GM21526 (cell line): ENCODE data around the gene TUBA1B.
"Not testable (repeated sequence)": the region's sequence is repeated elsewhere in the genome, so short reads cannot be mapped to it uniquely, and the experiment has no call there.

Experiments
- ATAC-seq: cut with Tn5 transposase; IDR thresholded peaks from one replicate; pipeline ENCODE4 v1.9.1; 2021; ENCODE audit warnings: moderate library complexity; ENCODE audit not compliant: unreplicated experiment, low FRiP score

The TUBA1B gene

GRCh38 chr12:49127971-49128370, 3.2 kb downstream of the TUBA1B start:
- ATAC-seq: not testable (repeated sequence)

- no peak for ATAC-seq
Observed at GRCh38 chr12:49126852-49127763, 4.1 kb downstream of the TUBA1B start.

GRCh38 chr12:49121047-49121696, 10.0 kb downstream of the TUBA1B start:
- no peak for ATAC-seq

GRCh38 chr12:49111206-49111605, 20.0 kb downstream of the TUBA1B start:
- ATAC-seq: no peak

GRCh38 chr12:49110464-49111155, 20.6 kb downstream of the TUBA1B start, which contains the start of gene LMBR1L:
TSS of gene LMBR1L (minus strand) at chr12:49110847. CDS start at chr12:49110555, 292 bp downstream.
- ATAC-seq: peak; percentile 95

DNA sequence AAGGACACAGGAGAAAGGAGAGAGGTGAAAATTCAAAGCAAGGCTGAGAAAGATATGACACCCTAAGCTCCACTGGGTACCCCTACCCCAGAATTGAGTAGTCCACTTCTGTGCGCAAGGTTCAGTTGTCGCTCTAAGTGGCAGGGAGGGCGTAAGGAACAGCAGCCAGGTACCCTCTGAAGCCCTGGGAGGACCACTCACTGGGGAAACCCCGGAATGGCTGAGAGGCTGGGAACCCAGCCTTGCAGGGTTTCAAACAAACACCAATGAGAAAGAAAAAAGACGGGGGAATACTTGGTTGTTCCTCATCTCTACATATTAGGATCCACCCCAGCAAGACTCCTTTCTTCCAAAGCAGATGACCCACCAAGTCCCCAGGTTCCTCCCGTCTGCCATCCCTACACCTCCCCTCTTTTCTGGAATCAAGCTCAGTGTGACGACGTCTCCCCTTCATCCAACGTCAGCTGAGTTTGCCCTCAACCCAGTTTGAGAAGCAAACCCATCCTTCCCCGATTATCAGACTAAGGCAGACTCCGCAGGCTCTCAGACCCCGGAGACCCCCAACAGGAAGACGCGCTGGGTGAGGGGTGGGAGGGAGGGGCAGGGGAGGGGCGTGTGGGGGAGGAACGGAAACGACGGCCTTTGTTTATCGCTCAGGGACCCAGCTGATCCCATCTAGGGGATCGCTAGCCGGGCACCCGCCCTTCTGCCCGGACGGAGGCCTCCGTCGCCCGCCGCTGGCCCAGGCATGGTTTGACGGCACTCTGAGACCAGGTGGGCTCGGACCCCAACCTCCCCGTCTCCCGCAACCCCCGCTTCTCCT, 21.3 kb downstream of the TUBA1B start:
- no peak for ATAC-seq

- ATAC-seq: no peak
Observed at GRCh38 chr12:49108958-49109404, 22.2 kb downstream of the TUBA1B start.

GRCh38 chr12:49105504-49106084, 25.6 kb downstream of the TUBA1B start:
- ATAC-seq: no peak

GRCh38 chr12:49104822-49105221, 26.4 kb downstream of the TUBA1B start:
- ATAC-seq: no peak

- ATAC-seq: no peak
Observed at GRCh38 chr12:49100380-49100779, 30.8 kb downstream of the TUBA1B start.

DNA sequence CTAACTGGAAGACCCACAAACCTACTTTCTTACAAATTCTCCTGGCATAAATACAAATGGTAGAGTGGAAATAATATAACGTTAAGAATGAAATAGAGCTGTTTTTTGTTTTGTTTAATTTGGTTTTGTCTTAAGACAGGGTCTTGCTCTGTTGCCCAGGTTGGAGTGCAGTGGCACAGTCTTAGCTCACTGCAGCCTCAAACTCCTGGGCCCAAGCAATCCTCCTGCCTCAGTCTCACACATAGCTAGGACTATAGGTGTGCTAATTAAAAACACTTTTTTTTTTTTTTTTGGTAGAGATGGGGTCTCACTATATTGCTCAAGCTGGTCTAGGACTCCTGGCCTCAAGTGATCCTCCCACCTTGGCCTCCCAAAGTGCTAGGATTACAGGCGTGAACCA, 32.5 kb downstream of the TUBA1B start:
- no peak for ATAC-seq

DNA sequence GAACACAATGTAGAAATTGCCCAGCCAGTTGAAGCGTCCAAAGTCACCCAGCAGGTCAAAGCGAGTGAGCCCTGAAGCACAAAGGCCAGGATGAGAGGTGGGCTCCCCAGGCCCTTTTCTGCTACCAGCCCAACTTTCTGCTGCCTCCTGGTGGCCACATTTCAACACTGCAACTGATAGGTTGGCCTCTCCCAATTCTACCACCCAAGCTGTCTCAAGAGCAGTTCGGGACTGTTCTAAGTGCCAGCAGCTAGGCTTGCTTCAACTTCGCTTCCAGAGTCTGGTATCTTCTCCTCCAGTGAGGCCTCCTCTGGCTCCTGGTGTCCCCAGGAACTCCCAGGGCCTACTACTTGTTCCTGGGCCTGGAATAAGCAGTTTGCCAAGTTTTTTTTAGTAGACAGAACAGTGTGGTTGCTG, 33.2 kb downstream of the TUBA1B start:
- ATAC-seq: no peak

DNA sequence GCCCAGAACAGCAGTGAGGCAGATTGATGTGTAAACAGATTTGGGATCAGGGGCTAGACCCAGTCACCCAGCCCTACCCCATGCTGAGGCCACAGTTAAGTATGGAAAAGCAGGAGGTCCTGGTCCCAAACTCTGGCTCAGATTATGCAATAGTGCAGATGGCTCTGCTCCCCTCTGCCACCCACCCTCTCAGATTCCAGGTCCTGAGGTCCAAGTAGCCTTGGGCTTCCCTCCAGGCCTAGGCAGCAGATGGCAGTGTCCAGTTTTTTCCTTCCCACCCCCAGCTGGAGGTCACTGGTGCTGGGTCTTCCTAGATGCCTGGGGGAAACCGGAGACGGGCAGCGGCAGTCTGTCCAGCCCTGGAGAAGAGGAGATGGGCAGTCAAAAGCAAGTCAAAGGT, 33.8 kb downstream of the TUBA1B start:
- no peak for ATAC-seq

DNA sequence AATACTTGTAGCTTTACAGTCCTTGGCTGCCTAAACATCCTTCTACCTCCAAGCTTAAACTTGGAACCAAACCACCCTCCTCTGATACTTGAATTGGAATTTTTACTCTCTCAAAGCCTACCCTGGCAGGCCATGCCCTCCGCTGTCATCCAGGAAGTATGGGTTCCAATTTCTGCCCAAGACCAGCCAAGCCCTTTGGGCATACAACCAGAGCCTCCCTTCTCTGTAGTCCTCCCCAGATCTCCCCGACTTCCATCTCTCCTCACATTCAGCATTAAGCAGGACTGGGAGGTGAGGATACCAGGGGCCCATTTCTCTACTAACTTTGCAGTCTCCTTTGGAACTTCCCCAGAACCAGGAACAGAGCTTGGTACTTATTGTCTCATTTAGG, 36.2 kb downstream of the TUBA1B start:
- ATAC-seq: no peak

DNA sequence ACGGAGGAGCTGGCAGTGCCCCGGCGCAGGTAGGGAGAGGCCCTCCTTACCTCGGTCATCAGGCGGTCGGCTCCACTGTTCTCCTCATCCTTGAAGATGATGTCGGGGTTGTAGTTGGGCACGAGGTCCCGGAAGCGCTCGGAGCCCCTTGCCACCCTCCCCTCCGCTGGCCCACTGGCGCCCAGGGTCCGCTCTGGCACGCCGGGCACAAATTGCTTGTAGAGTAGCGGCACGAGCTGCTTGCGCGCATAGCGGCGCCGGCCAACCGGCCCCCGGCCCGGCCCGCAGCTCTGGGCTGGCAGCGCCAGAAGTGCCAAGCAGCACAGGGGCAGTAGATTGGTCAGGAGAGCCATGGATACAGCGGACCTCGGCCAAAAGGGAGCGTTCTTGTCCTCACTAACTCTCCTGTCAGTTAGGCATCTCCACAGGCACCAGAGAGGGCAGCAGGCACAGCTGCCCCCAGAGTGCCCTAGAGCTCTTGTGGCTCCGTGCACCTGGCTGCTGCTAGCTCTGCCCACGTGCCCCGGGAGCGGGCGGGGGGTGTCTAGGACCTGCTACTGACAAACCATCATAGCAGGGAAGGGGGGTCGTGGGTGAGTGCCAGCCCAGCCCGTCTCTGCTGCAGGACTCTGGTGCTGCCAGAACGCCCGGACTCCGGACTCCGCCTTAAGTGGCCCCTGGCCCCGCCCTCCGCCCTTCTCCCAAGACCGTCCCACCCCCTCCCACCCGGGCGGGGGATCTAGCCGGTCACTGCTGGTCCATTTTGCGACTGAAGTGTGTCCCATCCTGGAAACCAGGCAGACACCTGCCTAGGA, 36.8 kb downstream of the TUBA1B start, which contains the start of gene DHH:
Gene DHH, minus strand, starts transcription at position 642 of the 815 bp plus-strand sequence. Its CDS starts 289 bp downstream, at position 353.
- ATAC-seq: no peak

DNA sequence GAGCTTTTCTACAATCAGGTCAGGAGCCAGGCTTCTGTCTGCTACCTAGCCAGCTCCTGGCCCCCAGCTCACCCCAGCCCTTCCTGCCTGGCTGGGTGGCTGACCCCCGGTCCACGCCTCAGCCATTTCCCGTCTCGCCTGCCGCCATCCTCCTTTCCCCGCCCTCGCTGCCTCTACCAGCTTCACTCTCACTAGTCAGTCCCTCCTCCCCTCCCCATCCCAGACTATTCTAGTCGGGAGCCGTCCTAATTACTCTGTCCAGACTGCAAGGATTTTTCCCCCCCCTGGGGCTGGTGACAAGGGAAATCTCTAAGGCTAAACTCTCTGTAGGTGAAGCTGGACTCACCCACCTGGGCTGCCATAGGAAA, 37.4 kb downstream of the TUBA1B start:
- no peak for ATAC-seq

DNA sequence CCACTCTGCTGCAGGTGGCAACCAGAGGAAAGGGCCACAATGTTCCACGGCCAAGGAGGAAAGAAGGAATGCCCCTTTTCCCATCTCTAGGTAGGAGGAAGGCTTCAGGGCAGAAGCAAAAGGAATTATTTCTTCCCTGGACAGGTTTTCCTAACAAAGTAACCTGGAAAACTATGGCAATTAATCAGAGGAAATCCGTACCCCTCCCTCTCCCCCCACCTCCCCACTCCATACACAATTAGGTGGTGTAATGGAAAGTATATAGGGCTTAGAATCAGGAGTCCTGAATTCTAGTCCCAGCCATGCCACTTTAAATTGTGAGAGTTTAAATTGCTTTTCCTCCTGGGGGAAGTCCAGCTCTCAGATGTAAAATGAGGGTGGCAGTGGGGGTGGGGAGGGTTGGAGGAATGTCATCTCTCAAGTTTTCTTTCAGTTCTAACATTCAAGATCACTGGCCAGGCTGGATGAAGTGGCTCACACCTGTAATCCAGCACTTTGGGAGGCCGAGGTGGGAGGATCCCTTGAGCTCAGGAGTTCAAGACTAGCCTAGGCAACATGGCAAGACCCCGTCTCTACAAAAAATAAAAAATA, 38.3 kb downstream of the TUBA1B start:
- no peak for ATAC-seq

DNA sequence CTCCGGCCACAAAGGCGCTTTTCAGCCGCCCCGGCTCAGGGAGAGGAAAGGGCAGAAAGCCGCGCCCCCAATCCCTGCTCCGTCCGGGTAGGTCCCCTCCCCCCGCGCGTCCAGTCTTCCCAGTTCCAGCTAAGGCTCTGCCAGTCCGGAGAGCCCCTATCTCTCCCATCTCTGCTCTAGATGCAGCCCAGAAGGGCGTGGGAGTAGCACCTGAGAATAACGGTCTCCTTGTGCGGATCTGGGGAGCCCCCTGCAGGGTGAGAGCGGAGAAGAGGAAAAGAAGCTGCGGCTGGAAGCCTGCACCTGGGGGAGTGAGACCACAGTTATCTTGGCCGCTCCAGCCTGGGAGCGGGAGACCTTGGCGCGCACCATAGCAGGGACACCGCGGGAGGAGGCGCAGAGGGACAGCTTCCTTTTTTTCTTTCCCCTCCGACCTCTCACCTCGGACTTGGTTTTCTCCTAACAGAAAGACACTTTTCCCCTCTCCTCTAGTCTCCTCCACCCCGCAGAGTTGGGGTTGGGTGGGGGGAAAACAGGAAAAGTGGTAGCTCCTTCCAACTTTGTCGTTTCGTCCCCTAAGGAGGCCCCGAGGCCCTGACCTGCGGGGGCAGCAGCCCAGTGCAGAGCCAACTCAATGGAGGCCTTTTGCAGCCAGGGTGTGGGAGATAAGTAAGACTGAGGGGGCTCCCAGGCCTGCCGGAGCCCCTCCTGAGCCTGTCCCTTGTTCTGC, 38.9 kb downstream of the TUBA1B start:
- no peak for ATAC-seq
